NT2/D1 (cell line): Measurements from ENCODE around the gene EMP1.

Experiments used
- SUZ12 ChIP-seq: IDR thresholded peaks from 2 replicates; pipeline ENCODE4 v1.6.1; 2011; ENCODE audit not compliant: insufficient read length, insufficient read depth; ENCODE audit errors: extremely low read depth
- ZNF274 ChIP-seq: IDR thresholded peaks from 2 replicates; pipeline ENCODE4 v1.6.1; 2011; ENCODE audit warnings: mild to moderate bottlenecking, low read depth, low read length

- no peak for TF ChIP-seq SUZ12
- no peak for TF ChIP-seq ZNF274
Observed at GRCh38 chr12:13222076-13222475, 25.6 kb downstream of the EMP1 start.
